T-helper 2 cell treated with Interferon-gamma antibody and Interleukin-4, amounts not matched to agents 100 ng/mL and 5 ng/mL, for 36 hours (primary cell): ENCODE results near the gene ASXL3. TPM values are rescaled to one million over a fixed set of nuclear protein-coding genes. Genes with fewer than 3 reads are reported as not detected.

ENCODE experiments used
- intact Hi-C: fragments of 100-400 bp; cut with micrococcal nuclease; formaldehyde crosslinking; loops from one replicate; pipeline ENCODE4 v1.15.1; 2023
- total RNA-seq: library from RNA; stranded (reverse); gene quantifications from 2 replicates; pipeline ENCODE4 v1.2.3, GENCODE V29; 2022

The ASXL3 gene
- total RNA-seq, 1 donor from 2014 or later: not detected

DNA sequence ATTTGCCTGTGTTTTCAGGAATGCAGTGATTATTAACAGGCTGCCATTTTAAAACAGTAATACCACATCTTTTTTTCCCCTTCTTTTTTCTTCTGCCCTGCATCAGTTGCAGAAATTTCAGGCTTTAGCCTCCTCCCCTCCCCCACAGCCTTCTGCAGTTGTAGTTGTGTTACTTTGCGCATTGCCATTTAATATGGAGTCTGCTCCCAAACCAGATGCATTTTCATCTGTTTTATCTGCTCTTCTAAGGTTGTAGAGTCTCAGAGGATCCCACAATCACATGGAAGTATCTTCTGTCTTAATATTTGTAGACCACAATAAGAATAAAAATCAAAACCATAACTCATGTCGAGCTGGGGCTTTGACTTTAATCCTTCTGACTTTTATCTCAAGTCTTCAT, 3.8 kb downstream of the ASXL3 start:
- intact Hi-C loops: no loop called here

GRCh38 chr18:33583901-33584300, 5.9 kb downstream of the ASXL3 start:
- intact Hi-C loops: no loop called here

DNA sequence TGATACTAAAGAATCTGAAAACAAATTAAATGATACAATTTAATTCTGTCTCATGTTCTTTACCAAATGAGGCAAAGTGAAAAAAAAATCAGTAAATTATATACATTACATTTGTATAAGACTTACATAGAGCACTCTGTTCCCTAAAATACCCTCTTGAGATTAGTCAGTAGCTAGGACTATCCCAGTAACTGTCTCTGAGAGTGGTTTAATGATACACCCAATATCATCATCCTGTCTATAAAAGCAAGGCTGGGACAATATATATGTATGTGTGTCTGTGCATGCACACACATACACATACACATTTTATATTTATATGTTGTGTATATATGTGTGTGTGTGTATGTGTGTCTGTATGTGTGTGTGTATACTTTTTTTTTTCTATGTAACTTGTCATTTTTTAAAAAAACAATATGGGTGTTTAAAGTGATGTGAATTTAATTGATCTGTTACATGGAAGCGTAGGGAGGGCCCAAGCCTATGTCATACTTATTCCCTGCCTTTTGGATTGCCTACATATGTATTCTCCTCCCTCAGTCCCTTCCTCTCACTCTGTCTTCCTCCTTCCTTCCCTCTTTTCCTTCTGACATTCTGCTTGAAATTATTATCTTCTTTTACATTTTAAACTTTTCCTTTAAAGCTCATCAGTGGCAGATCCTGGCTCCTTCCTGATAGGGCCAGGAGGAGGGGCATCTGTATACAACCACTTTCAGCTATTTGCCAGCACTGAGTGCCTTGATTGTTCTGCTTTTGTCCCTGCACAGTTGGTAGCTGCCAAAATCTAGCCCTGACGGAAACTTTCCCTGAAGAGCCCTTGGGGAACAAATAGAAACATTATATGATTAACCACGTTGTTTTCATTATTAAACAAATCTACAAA, 6.8 kb downstream of the ASXL3 start:
- intact Hi-C loops: no loop called here

DNA sequence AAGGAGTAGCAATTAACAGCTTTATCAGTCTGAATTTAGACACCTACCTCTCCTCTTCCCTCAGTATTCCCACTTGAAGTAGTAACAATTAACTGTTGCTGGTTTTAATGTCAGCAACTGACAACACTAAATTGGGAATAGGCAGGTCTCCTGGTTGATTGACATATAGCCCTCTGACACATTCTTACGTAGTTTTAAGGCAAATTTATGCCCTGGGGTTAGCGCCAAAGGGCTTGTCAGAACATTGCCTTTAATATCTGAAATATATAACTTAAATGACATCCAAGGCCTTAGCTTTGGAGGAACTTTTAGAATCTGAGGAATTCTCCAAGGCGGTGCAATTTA, 7.4 kb downstream of the ASXL3 start:
- intact Hi-C loops: no loop called here

- intact Hi-C loops: no loop called here
Observed at GRCh38 chr18:33588361-33588760, 10.3 kb downstream of the ASXL3 start.

GRCh38 chr18:33593261-33593660, 15.2 kb downstream of the ASXL3 start:
- intact Hi-C loops: no loop called here

DNA sequence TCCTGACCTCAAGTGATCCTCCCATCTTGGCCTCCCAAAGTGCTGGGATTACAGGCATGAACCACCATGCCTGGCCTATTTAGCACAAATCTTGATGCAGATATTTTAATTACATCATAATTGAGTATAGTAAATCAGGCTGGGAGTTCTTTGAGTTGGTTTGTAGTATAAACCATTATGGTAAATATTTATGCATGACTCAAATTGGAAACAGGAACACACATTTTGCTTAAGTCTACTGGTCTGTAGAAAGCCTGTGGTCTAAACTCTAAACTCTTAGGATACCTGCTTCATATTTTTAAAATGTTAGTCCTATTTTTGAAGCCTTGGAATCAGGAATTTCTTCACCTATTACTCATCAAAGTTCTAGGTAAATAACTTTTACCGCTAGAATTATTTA, 16.8 kb downstream of the ASXL3 start:
- intact Hi-C loops: no loop called here

DNA sequence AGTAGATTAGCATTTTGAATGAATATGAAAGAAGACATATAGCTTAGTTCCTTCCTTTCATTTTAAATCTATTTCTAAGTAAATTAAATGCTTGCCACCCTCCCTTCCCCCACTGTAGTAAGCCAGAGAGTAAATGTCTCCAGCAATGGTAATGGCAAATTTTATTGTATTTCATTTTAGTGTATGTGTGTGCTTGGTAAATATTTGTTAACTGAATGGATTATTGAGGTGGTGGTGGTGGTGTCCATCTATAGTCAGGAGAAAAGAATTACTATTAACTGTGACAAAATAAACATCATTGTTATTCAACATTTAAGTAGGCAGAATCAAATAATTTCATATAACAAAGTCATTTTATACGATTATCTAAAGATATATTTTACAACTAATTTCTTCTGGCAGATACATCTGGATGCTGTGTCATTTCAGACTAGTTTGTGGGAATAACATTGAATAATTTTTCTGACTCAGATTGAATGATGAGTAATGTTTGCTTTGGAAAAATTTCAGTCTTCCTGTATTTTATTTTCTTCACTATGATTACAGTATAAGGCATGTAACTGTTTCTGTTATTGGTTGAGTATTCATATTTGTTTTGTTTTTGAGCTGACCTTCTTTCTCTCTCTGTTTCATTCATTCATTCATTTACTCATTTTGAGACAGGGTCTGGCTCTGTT, 18.3 kb downstream of the ASXL3 start:
- intact Hi-C loops: no loop called here

DNA sequence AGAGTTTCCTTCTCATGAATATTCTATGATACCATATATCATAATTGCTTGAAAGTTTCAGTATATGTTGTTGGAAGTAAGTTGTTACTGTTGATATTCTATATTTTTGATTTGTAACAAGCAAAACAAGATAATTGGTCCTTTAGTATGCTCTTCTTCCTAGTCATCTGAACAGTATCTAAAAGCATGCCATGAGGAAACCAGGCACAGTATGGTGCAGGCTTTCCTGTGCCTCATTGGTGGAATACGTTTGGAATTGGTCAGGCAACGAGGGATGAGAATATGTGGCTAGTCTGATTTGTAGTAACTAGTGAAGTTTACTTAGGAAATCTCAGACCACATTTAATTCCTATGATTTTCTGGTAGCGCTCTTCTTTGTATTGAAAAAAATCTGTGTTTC, 22.8 kb downstream of the ASXL3 start:
- intact Hi-C loops: no loop called here

GRCh38 chr18:33603454-33603853, 25.4 kb downstream of the ASXL3 start:
- intact Hi-C loops: no loop called here

GRCh38 chr18:33605250-33605649, 27.2 kb downstream of the ASXL3 start:
- intact Hi-C loops: no loop called here

GRCh38 chr18:33606621-33607020, 28.6 kb downstream of the ASXL3 start:
- intact Hi-C loops: no loop called here

DNA sequence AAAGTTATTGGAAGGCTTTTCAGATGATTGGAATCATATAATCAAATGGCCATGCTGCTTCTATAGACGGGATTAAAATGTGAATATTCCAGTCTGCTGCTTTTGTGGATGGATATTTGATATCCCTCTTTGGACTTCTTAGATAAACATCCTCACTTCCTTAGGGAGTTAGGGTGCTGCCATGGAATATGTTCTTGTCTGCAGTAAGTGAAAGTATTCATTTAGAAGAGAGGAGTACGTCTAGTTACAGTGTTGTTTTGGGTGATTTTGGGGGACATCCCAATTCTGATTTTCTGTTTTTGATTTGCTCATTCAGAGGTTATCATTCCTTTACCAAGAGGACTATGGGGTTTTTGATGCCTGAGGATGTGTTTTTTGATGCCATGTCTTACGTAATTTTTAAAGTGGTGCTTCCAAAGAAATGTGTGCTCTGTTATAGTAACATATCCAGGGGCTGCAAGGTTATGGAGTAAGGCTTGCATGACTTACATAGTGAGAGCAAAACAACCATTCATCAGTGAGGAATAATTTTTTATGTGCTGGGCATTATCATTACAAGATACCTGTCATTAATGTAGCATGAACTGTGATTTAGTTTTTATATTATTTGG, 33.6 kb downstream of the ASXL3 start:
- intact Hi-C loops: no loop called here

GRCh38 chr18:33612632-33613031, 34.6 kb downstream of the ASXL3 start:
- intact Hi-C loops: no loop called here

GRCh38 chr18:33616556-33616955, 38.5 kb downstream of the ASXL3 start:
- intact Hi-C loops: no loop called here

- intact Hi-C loops: no loop called here
Observed at GRCh38 chr18:33627114-33627513, 49.1 kb downstream of the ASXL3 start.

GRCh38 chr18:33630476-33630875, 52.5 kb downstream of the ASXL3 start:
- intact Hi-C loops: no loop called here

DNA sequence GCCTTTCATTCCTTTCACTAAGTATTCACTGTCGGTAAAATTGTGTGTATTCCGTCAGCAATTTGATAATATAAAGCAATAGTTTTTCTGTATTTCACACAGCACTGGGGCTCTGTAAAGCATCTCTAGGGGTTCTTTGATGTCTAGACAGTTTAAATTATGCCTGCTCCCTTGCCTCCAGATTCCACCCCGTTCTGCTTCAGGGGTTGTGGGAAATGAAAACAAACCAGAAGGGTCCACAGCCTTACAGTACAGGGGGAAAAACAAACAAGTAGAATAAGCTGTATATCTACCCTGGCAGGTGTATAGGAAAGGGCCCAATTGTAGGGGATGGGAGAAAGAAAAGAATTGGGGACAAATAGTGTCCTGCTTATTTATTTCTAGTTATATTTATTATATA, 63.1 kb downstream of the ASXL3 start:
- intact Hi-C loops: no loop called here

- intact Hi-C loops: no loop called here
Observed at GRCh38 chr18:33644494-33644893, 66.5 kb downstream of the ASXL3 start.

DNA sequence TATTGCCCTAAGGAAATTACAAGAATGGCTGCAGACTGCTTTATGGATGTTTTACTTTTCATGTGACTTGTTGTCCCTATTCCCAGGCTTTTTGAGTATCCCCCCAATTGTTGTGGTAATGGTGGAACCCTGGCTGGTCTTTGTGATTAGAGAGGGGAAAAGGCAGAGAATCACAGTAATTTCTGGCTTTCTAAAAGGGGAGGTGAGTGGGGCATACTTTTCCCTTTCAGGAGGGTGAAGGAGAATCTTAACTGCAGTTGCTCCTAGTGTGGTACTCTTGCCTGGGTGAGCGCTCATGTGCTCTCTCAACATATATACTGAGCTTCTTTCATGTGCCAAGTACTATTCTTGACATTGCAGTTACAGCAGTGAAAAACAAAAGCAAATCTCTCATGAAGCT, 69.3 kb downstream of the ASXL3 start:
- intact Hi-C loops: no loop called here

- intact Hi-C loops: no loop called here
Observed at GRCh38 chr18:33652635-33653034, 74.6 kb downstream of the ASXL3 start.

DNA sequence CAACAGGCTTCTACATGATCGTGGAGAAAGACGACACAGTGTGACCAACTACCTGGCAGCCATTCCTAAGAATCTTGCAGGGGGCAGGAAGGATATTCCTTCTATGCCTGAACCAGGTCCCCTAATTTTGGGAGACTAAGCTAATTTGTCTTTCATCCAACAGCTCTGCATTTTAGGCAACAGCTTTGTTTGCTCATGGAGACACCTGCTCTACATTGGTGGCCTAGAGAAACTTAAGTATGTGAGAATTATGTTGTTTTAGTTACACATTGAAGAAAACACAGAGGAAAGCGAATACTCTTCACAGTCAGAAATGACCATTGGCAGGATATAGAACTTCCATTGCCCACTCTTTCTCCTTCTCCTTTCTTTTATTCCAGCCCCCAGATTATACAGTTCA, 75.2 kb downstream of the ASXL3 start:
- intact Hi-C loops: no loop called here
